AG04449 (cell line): ENCODE measurements around the gene SYNGR4.

Experiments
- CTCF ChIA-PET: fragments of 350-600 bp; formaldehyde crosslinking; extraction: SDS; loops from one replicate; lab custom pipeline; 2021; ENCODE audit warnings: antibody characterized with exemption; lab: Yijun Ruan, JAX
- POLR2A ChIA-PET: fragments of 400-600, 350-600 bp; formaldehyde crosslinking; extraction: SDS; loops from one replicate; lab custom pipeline; 2020; ENCODE audit warnings: antibody characterized with exemption, inconsistent platforms; lab: Yijun Ruan, JAX
- DNase-seq: peaks from one replicate; pipeline ENCODE4 v3.0.0-alpha.2; 2010; ENCODE audit warnings: low read depth, low spot score
- H3K4me3 ChIP-seq: 2 replicates; pipeline ENCODE4 v1.5.1; 2011; ENCODE audit warnings: low read depth, mild to moderate bottlenecking, control low read depth, low read length
- CTCF ChIP-seq: IDR thresholded peaks from one replicate; pipeline ENCODE4 v1.5.1; 2011; ENCODE audit warnings: mild to moderate bottlenecking, moderate library complexity, low read length, control low read depth, inconsistent platforms; ENCODE audit not compliant: insufficient read depth; ENCODE audit errors: missing control alignments

SYNGR4 gene

GRCh38 chr19:48400018-48400742 is 36.0 kb downstream of the SYNGR4 start:
- peak overlapping the region; percentile 29 for H3K4me3 ChIP-seq
- POLR2A ChIA-PET = interaction anchor here (0.6 to 0.8 kb wide), 2 partner anchors 9 to 67 kb away, joined by 4 to 5 read pairs; partner anchors contain the start of gene KDELR1
- no peak for TF ChIP-seq CTCF
- CTCF ChIA-PET = interaction anchor here (1.3 to 3.3 kb wide), 3 partner anchors 10 to 184 kb away, joined by 3 to 38 read pairs (median 10); partner anchors contain the start of genes GRWD1 and KDELR1
- no peak for DNase-seq

GRCh38 chr19:48401287-48401686 is 37.1 kb downstream of the SYNGR4 start:
- no peak for TF ChIP-seq CTCF
- no peak overlapping the region for H3K4me3 ChIP-seq
- DNase-seq = no peak
- POLR2A ChIA-PET = no interaction called here
- CTCF ChIA-PET = interaction anchor here (0.6 to 3.3 kb wide), 7 partner anchors 11 to 229 kb away, joined by 3 to 38 read pairs (median 3); partner anchors contain the start of genes GRWD1 and KDELR1

GRCh38 chr19:48403606-48404005 is 39.4 kb downstream of the SYNGR4 start:
- no peak for DNase-seq
- TF ChIP-seq CTCF = no peak
- ChIA-PET POLR2A (no interaction called here), CTCF (interaction anchor here (1.0 to 4.4 kb wide), 4 partner anchors 8 to 86 kb away, joined by 3 to 40 read pairs (median 4); partner anchors contain the start of genes GRIN2D and KDELR1)
- no peak overlapping the region for H3K4me3 ChIP-seq

GRCh38 chr19:48405010-48405659 is 41.0 kb downstream of the SYNGR4 start:
- CTCF ChIA-PET = interaction anchor here (1.0 to 4.4 kb wide), 2 partner anchors 14 to 138 kb away, joined by 3 to 40 read pairs; partner anchors contain the start of gene KDELR1
- POLR2A ChIA-PET = no interaction called here
- DNase-seq = no peak
- TF ChIP-seq CTCF = no peak
- no peak overlapping the region for H3K4me3 ChIP-seq

GRCh38 chr19:48405850-48406249 is 41.7 kb downstream of the SYNGR4 start:
- no peak for TF ChIP-seq CTCF
- CTCF ChIA-PET = interaction anchor here (1.0 to 4.4 kb wide), 2 partner anchors 15 to 139 kb away, joined by 3 to 40 read pairs; partner anchors contain the start of gene KDELR1
- POLR2A ChIA-PET = no interaction called here
- H3K4me3 ChIP-seq = no peak overlapping the region
- DNase-seq = no peak
